Uterus (tissue), 4 donors: Measurements from ENCODE around the gene RAE1. TPM values are rescaled to one million over a fixed set of nuclear protein-coding genes. Genes with fewer than 3 reads are reported as not detected.

Source experiments
- DNase-seq, 2 donors: peaks; one replicate each; pipeline ENCODE4 v3.0.0-alpha.2; 2019 to 2020
- H3K27ac ChIP-seq, 2 donors: fragments of 200-600 bp; sonication (generic); 1 replicate in 1 of 2; 2 replicates in 1 of 2; pipeline ENCODE4 v1.5.1; 2016 to 2018
- H3K27me3 ChIP-seq, 2 donors: fragments of 200-600 bp; sonication (generic); one replicate each; pipeline ENCODE4 v1.5.1; 2018 to 2019; ENCODE audit warnings: control low read depth in 1 of 2
- H3K36me3 ChIP-seq, 2 donors: fragments of 200-600 bp; sonication (generic); one replicate each; pipeline ENCODE4 v1.5.1; 2019; ENCODE audit warnings: control low read depth in 1 of 2
- H3K4me1 ChIP-seq, 2 donors: fragments of 200-600 bp; sonication (generic); one replicate each; pipeline ENCODE4 v1.5.1; 2018 to 2019; ENCODE audit warnings: control low read depth in 1 of 2
- H3K4me3 ChIP-seq, 2 donors: fragments of 200-600 bp; sonication (generic); 1 replicate in 1 of 2; 2 replicates in 1 of 2; pipeline ENCODE4 v1.5.1; 2018 to 2019; ENCODE audit warnings: mild to moderate bottlenecking in 1 of 2
- H3K9me3 ChIP-seq, 2 donors: fragments of 200-600 bp; sonication (generic); one replicate each; pipeline ENCODE4 v1.5.1; 2019; ENCODE audit warnings: control low read depth in 1 of 2
- CTCF ChIP-seq, 4 experiments: fragments of 200-600 bp in 2 of 4; fragments of 450-650 bp in 2 of 4; sonication (generic) in 2 of 4; IDR thresholded peaks; one replicate each; pipeline ENCODE4 v1.5.1; 2016 to 2019; ENCODE audit warnings: antibody characterized with exemption in 4 of 4, mild to moderate bottlenecking in 2 of 4, moderate library complexity in 1 of 4
- POLR2A ChIP-seq, 2 donors: fragments of 450-650 bp; IDR thresholded peaks; one replicate each; pipeline ENCODE4 v1.6.1; 2016; ENCODE audit warnings: antibody characterized with exemption in 2 of 2, mild to moderate bottlenecking in 1 of 2, moderate library complexity in 1 of 2
- intact Hi-C: fragments of 100-400 bp; cut with DNase I; formaldehyde crosslinking; loops from one replicate; pipeline ENCODE4 v1.15.1; 2023; ENCODE audit warnings: low total_unique reads
- microRNA-seq: library from miRNA; unstranded; fragments of <30 nt; microRNA quantifications from one replicate; pipeline ENCODE4, GENCODE V29; 2016; ENCODE audit warnings: borderline microRNAs expressed, borderline replicate concordance
- small RNA-seq: library from RNA; depleted of rRNA; stranded (forward); fragments of <200 nt; gene quantifications from one replicate; pipeline ENCODE3, GENCODE V24; 2016
- total RNA-seq, 4 donors: library from RNA; depleted of rRNA in 3 of 4; stranded (reverse); fragments of >200 nt in 3 of 4; gene quantifications; one replicate each; pipeline versions ENCODE4 v1.1.0 to v1.2.4, GENCODE V29; 2014 to 2023
- donor health status: DM: yes; HTN: yes; CAD: no.

Gene RAE1
- total RNA-seq, 4 donors from 2014 or later: 23.4 to 72.0 (median 36.0) TPM

GRCh38 chr20:57426831-57427230 lies 75.8 kb downstream of the RAE1 start:
- Histone ChIP-seq H3K9me3 (no peaks in the 10 kb centered on the region), H3K36me3 (no peaks in the 10 kb centered on the region), H3K4me1 (no peaks in the 10 kb centered on the region), H3K4me3 (no peak overlapping the region), H3K27me3 (no peaks in the 10 kb centered on the region), H3K27ac (no peak overlapping the region)
- intact Hi-C loops: no loop called here
- TF ChIP-seq POLR2A (IDR thresholded peaks at IDR 0.05): no peak
- no peak for TF ChIP-seq CTCF (IDR thresholded peaks at IDR 0.05)
- DNase-seq: no peak

- intact Hi-C loops: no loop called here
- Histone ChIP-seq H3K27me3 (no peaks in the 10 kb centered on the region), H3K4me3 (no peak overlapping the region), H3K9me3 (no peaks in the 10 kb centered on the region), H3K27ac (no peak overlapping the region), H3K36me3 (no peaks in the 10 kb centered on the region), H3K4me1 (no peaks in the 10 kb centered on the region)
- DNase-seq: no peak
- no peak for TF ChIP-seq POLR2A (IDR thresholded peaks at IDR 0.05)
- TF ChIP-seq CTCF (IDR thresholded peaks at IDR 0.05): no peak
Observed at GRCh38 chr20:57428324-57429158, 77.5 kb downstream of the RAE1 start.

Small RNA genes lying within 50 kb of the gene (microRNA-seq; reads per million reads assigned to microRNA genes)
- not detected for gene MIR4325

Small RNA genes lying within 50 kb of the gene (small RNA-seq; reads per million reads assigned to genes)
- gene MIR4325 (not detected), gene RF00019 (not detected), gene RPL39P39 (not detected)

Other genes starting within 250 kb of the RAE1 start
- 10 to 100 TPM in 1 of 4 donors, under 1 TPM in 3; under 0.01 to 13.3 (median 0.36) TPM for gene BMP7, start 84.6 kb upstream of the RAE1 start, total RNA-seq
- not detected for gene SPO11, start 21.5 kb upstream of the RAE1 start, total RNA-seq
- 10 to 100 TPM in 2 of 4 donors, 1 to 10 TPM in 2; 1.2 to 48.6 (median 8.8) TPM for gene RBM38, start 40.1 kb downstream of the RAE1 start, total RNA-seq
- under 1 TPM in 1 of 4 donors, not detected in 3; 0.07 TPM for gene CTCFL, start 173.9 kb downstream of the RAE1 start, total RNA-seq
- gene PCK1, start 209.9 kb downstream of the RAE1 start, total RNA-seq: 1 to 10 TPM in 2 of 4 donors, under 1 TPM in 1, not detected in 1; 0.26 to 1.8 (median 1.4) TPM